Testis (tissue), 3 donors: ENCODE data around the gene SH3PXD2B. TPM values are rescaled to one million over a fixed set of nuclear protein-coding genes. Genes with fewer than 3 reads are reported as not detected.

Experiments
- DNase-seq: peaks from one replicate; pipeline ENCODE4 v3.0.0-alpha.2; 2019
- H3K27ac ChIP-seq, 2 donors: fragments of 200-600 bp; sonication (generic); one replicate each; pipeline ENCODE4 v1.5.1; 2019
- H3K27me3 ChIP-seq: fragments of 200-600 bp; sonication (generic); one replicate; pipeline ENCODE4 v1.5.1; 2019
- H3K36me3 ChIP-seq: fragments of 200-600 bp; sonication (generic); one replicate; pipeline ENCODE4 v1.5.1; 2017; ENCODE audit warnings: low read depth; ENCODE audit errors: missing control alignments
- H3K4me1 ChIP-seq: fragments of 200-600 bp; sonication (generic); one replicate; pipeline ENCODE4 v1.5.1; 2019
- H3K4me3 ChIP-seq, 2 donors: fragments of 200-600 bp; sonication (generic); one replicate each; pipeline ENCODE4 v1.5.1; 2017 to 2019
- H3K9me3 ChIP-seq: fragments of 200-600 bp; sonication (generic); one replicate; pipeline ENCODE4 v1.5.1; 2017
- CTCF ChIP-seq, 3 experiments: fragments of 450-650 bp in 2 of 3; fragments of 200-600 bp in 1 of 3; sonication (generic) in 1 of 3; IDR thresholded peaks; one replicate each; pipeline ENCODE4 v1.5.1; 2016 to 2019; ENCODE audit warnings: antibody characterized with exemption in 3 of 3, mild to moderate bottlenecking in 2 of 3, moderate library complexity in 1 of 3
- POLR2A ChIP-seq: fragments of 450-650 bp; IDR thresholded peaks from one replicate; pipeline ENCODE4 v1.6.1; 2017; ENCODE audit warnings: antibody characterized with exemption, mild to moderate bottlenecking, moderate library complexity
- WGBS, 2 donors: methylation state at CpG; one replicate each; pipeline ENCODE4 v1.1.5; 2018; 5-methylcytosine and 5-hydroxymethylcytosine counted together
- intact Hi-C: fragments of 100-400 bp; cut with DNase I; formaldehyde crosslinking; loops from one replicate; pipeline ENCODE4 v1.15.1; 2023; ENCODE audit warnings: low total_unique reads
- polyA plus RNA-seq: library from polyadenylated mRNA; stranded (reverse); fragments of 350-450 nt; fragmentation: Illumina TruSeq; extraction: RNeasy Lipid Tissue Mini Kit (QIAGEN cat#74804); gene quantifications from one replicate; pipeline ENCODE4 v1.2.3, GENCODE V29; 2014; ENCODE audit warnings: low read depth, low replicate concordance; ENCODE audit not compliant: insufficient read depth
- total RNA-seq, 2 donors: library from RNA; depleted of rRNA; stranded (reverse); fragments of >200 nt; gene quantifications; one replicate each; pipeline ENCODE4 v1.2.3, GENCODE V29; 2016

The SH3PXD2B gene
- total and polyA plus RNA-seq, 3 donors from 2014 or later: 18.3 to 29.4 (median 20.2) TPM

GRCh38 chr5:172325452-172325851 is 128.9 kb downstream of the SH3PXD2B start:
- H3K27me3 ChIP-seq: no peaks in the 10 kb centered on the region

GRCh38 chr5:172322028-172322965 is 132.0 kb downstream of the SH3PXD2B start:
- Histone ChIP-seq H3K4me1 (no peaks in the 10 kb centered on the region), H3K27me3 (no peaks in the 10 kb centered on the region), H3K9me3 (no peaks in the 10 kb centered on the region), H3K36me3 (no peaks in the 10 kb centered on the region), H3K4me3 (no peak overlapping the region), H3K27ac (no peak overlapping the region)
- intact Hi-C loops: no loop called here
- TF ChIP-seq POLR2A (no peak), CTCF (IDR thresholded peaks at IDR 0.05) (no peak)
- no peak for DNase-seq
- WGBS, 2 donors: 81 to 83% methylated on average over 9 of the region's 9 CpGs

More at GRCh38 chr5:172325452-172325851, 128.9 kb downstream of the SH3PXD2B start:
- TF ChIP-seq CTCF (IDR thresholded peaks at IDR 0.05): no peak
- TF ChIP-seq POLR2A: no peak
- H3K9me3 ChIP-seq: no peaks in the 10 kb centered on the region
- no peak for DNase-seq
- no peaks in the 10 kb centered on the region for H3K4me1 ChIP-seq
- H3K36me3 ChIP-seq: no peaks in the 10 kb centered on the region
- H3K4me3 ChIP-seq: no peak overlapping the region
- WGBS, 2 donors: 91 to 93% methylated on average over 9 of the region's 9 CpGs
- intact Hi-C loops: no loop called here
- H3K27ac ChIP-seq: no peak overlapping the region

GRCh38 chr5:172321593-172321992 is 132.7 kb downstream of the SH3PXD2B start:
- TF ChIP-seq CTCF (IDR thresholded peaks at IDR 0.05) (no peak), POLR2A (no peak)
- no peak for DNase-seq
- Histone ChIP-seq H3K27ac (no peak overlapping the region), H3K4me3 (no peak overlapping the region), H3K27me3 (no peaks in the 10 kb centered on the region), H3K36me3 (no peaks in the 10 kb centered on the region), H3K4me1 (no peaks in the 10 kb centered on the region), H3K9me3 (no peaks in the 10 kb centered on the region)
- intact Hi-C loops: no loop called here

- no peak overlapping the region for H3K4me3 ChIP-seq
- no peaks in the 10 kb centered on the region for H3K27me3 ChIP-seq
- no peak for DNase-seq
- peak overlapping the region in 1 of 2 donors; percentile 48 for H3K27ac ChIP-seq
- no peaks in the 10 kb centered on the region for H3K4me1 ChIP-seq
- TF ChIP-seq CTCF (IDR thresholded peaks at IDR 0.05): no peak
- no peak for TF ChIP-seq POLR2A
- intact Hi-C loops: no loop called here
- H3K9me3 ChIP-seq: no peaks in the 10 kb centered on the region
- no peaks in the 10 kb centered on the region for H3K36me3 ChIP-seq
- WGBS, 2 donors: 66 to 73% methylated on average over 4 of the region's 4 CpGs
These were observed 134.4 kb downstream of the SH3PXD2B start for GRCh38 chr5:172319708-172320441.
